SK-N-MC (cell line): ENCODE results near the gene PRKCG.

Experiments
- EZH2 ChIP-seq: fragments of 200-600 bp; sonication (generic); IDR thresholded peaks from one replicate; pipeline ENCODE4 v1.6.1; 2017; ENCODE audit warnings: antibody characterized with exemption
- FOXP2 ChIP-seq: optimal IDR thresholded peaks from 2 replicates; pipeline ENCODE3; 2011; ENCODE audit warnings: mild to moderate bottlenecking, moderate library complexity; ENCODE audit not compliant: insufficient read depth; ENCODE audit errors: extremely low read length, control extremely low read depth
- POLR2AphosphoS5 ChIP-seq: IDR thresholded peaks from 2 replicates; pipeline ENCODE4 v1.6.1; 2012; ENCODE audit warnings: mild to moderate bottlenecking, low read depth, low read length, borderline replicate concordance

DNA sequence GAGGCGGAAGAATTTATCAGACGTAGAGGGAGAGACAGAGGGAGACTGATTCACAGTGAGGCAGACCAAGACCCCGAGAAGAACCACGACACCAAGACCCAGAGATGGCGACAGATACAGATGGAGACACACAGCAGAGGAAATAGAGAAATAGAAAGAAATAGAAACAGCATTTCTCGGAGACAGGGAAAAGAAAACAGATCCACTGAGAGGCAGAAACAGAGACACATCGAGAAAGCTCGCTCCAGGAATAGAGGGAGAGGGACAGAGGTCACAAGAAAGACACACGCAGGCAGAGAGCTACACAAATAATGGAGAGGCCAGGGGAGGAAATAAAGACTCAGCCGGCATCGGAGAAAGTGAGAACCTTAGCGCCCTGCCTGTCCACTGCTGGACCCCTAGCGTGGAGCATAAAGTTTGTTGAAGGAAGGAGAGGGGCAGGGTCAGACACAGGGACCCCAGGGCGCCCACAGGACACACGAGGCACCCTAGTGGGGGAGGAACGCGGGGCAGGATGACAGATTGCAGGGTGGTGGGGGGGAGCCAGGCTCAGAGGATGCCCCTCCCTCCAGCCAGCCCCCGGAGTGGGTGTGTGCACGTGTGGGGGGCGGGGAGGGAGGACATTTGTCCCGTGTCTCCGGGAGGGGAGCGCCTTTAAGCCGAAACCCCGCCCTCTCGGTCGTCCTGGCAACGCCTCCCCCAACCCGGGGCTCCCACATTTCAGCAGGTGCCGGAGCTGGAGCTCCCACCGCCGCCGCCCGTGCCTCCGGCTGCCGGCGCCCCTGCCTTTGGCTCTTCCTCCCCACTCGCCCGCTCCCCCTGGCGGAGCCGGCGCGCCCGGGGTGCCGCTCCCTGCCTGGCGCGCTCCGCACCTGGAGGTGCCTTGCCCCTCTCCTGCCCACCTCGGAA, at the start of gene PRKCG:
- TF ChIP-seq EZH2 (no peak), POLR2AphosphoS5 (no peak), FOXP2 (no peak)
